ENCODE measurements around the gene DPM1. TPM values are rescaled to one million over a fixed set of nuclear protein-coding genes. Genes with fewer than 3 reads are reported as not detected.
A peak's percentile ranks its signal among the peaks of the same experiment; 100 is the strongest.

Gene DPM1
- total RNA-seq, 2 donors from 2014 or later, result 18.1 to 32.7 TPM

GRCh38 chr20:50929299-50930138, 28.8 kb downstream of the DPM1 start:
- H3K4me1 ChIP-seq, result peaks cover 53% of the 10 kb centered on the region
- WGBS, 2 donors, result 6 to 11% methylated on average over 13 of the region's 13 CpGs

GRCh38 chr20:50928469-50928868, 29.9 kb downstream of the DPM1 start:
- no peak overlapping the region for H3K27ac ChIP-seq
- no peak for TF ChIP-seq POLR2A (IDR thresholded peaks at IDR 0.05)
- no peak for TF ChIP-seq CTCF (IDR thresholded peaks at IDR 0.05)

More at GRCh38 chr20:50929299-50930138, 28.8 kb downstream of the DPM1 start:
- ATAC-seq (peak; percentile 66), DNase-seq (peak; percentile 91 to 95 (median 92))
- peak; percentile 73 to 98 (median 95) for TF ChIP-seq CTCF (IDR thresholded peaks at IDR 0.05)
- TF ChIP-seq POLR2A (IDR thresholded peaks at IDR 0.05), result no peak
- peak overlapping the region; percentile 73 to 76 for H3K4me3 ChIP-seq
- intact Hi-C loops (cut with DNase I), result loop anchor here (10.0 kb wide), 1 partner anchor 115 kb away; no protein-coding TSS in a partner anchor
- no peaks in the 10 kb centered on the region for H3K27me3 ChIP-seq
- peaks cover 0 to 2% of the 10 kb centered on the region in 2 donors for H3K36me3 ChIP-seq (replicated peaks in 1 of 2; ENCODE audit: insufficient read depth in 1 of 2, low read depth in 2 of 2)
- peak overlapping the region; percentile 63 to 100 (median 83) for H3K27ac ChIP-seq
- H3K9me3 ChIP-seq, result no peaks in the 10 kb centered on the region

GRCh38 chr20:50926530-50926929, 31.8 kb downstream of the DPM1 start:
- ATAC-seq, result no peak
- intact Hi-C loops (cut with DNase I), result loop anchor here (10.0 kb wide), 1 partner anchor 112 kb away; no protein-coding TSS in a partner anchor
- WGBS, 2 donors, result 60 to 73% methylated on average over 1 of the region's 1 CpG

More at GRCh38 chr20:50928469-50928868, 29.9 kb downstream of the DPM1 start:
- DNase-seq (no peak), ATAC-seq (no peak)
- H3K4me3 ChIP-seq, result no peak overlapping the region
- no peaks in the 10 kb centered on the region for H3K27me3 ChIP-seq
- no peaks in the 10 kb centered on the region for H3K36me3 ChIP-seq (replicated peaks in 1 of 2; ENCODE audit: insufficient read depth in 1 of 2, low read depth in 2 of 2)
- no peaks in the 10 kb centered on the region for H3K9me3 ChIP-seq
- H3K4me1 ChIP-seq, result peaks cover 60% of the 10 kb centered on the region
- 59 to 63% methylated on average over 5 of the region's 5 CpGs for WGBS, 2 donors
- intact Hi-C loops (cut with DNase I), result loop anchor here (10.0 kb wide), 1 partner anchor 114 kb away; no protein-coding TSS in a partner anchor

GRCh38 chr20:50924261-50924920, 33.9 kb downstream of the DPM1 start:
- H3K4me1 ChIP-seq, result peaks cover 65% of the 10 kb centered on the region
- no peak overlapping the region for H3K4me3 ChIP-seq
- TF ChIP-seq CTCF (IDR thresholded peaks at IDR 0.05), result no peak
- TF ChIP-seq POLR2A (IDR thresholded peaks at IDR 0.05), result no peak
- no peak overlapping the region for H3K27ac ChIP-seq
- H3K27me3 ChIP-seq, result no peaks in the 10 kb centered on the region
- no peaks in the 10 kb centered on the region for H3K9me3 ChIP-seq
- no peak for DNase-seq
- ATAC-seq, result no peak
- WGBS, 2 donors, result 48 to 49% methylated on average over 2 of the region's 2 CpGs
- intact Hi-C loops (cut with DNase I), result loop anchor here (10.0 kb wide), 1 partner anchor 110 kb away; no protein-coding TSS in a partner anchor
- H3K36me3 ChIP-seq (replicated peaks in 1 of 2; ENCODE audit: insufficient read depth in 1 of 2, low read depth in 2 of 2), result no peaks in the 10 kb centered on the region

More at GRCh38 chr20:50926530-50926929, 31.8 kb downstream of the DPM1 start:
- Histone ChIP-seq H3K27ac (no peak overlapping the region), H3K27me3 (no peaks in the 10 kb centered on the region), H3K9me3 (no peaks in the 10 kb centered on the region), H3K4me3 (no peak overlapping the region), H3K36me3 (replicated peaks in 1 of 2; ENCODE audit: insufficient read depth in 1 of 2, low read depth in 2 of 2) (no peaks in the 10 kb centered on the region), H3K4me1 (peaks cover 62% of the 10 kb centered on the region)
- TF ChIP-seq POLR2A (IDR thresholded peaks at IDR 0.05) (no peak), CTCF (IDR thresholded peaks at IDR 0.05) (no peak)
- no peak for DNase-seq
